GM18951 (cell line): Measurements from ENCODE around the gene SPATA12.

Experiments used
- POLR2A ChIP-seq: IDR thresholded peaks from 4 replicates; pipeline ENCODE4 v1.6.1; 2011; ENCODE audit warnings: mild to moderate bottlenecking; ENCODE audit not compliant: insufficient read length, insufficient read depth; ENCODE audit errors: extremely low read depth
- in situ Hi-C: fragments of 300-500 bp; cut with MboI; formaldehyde crosslinking; loops from one replicate; pipeline ENCODE4 v1.12.0; 2022; ENCODE audit warnings: low sequenced_read_pairs, mixed read lengths, inconsistent platforms; ENCODE audit not compliant: unreplicated experiment

Gene SPATA12

DNA sequence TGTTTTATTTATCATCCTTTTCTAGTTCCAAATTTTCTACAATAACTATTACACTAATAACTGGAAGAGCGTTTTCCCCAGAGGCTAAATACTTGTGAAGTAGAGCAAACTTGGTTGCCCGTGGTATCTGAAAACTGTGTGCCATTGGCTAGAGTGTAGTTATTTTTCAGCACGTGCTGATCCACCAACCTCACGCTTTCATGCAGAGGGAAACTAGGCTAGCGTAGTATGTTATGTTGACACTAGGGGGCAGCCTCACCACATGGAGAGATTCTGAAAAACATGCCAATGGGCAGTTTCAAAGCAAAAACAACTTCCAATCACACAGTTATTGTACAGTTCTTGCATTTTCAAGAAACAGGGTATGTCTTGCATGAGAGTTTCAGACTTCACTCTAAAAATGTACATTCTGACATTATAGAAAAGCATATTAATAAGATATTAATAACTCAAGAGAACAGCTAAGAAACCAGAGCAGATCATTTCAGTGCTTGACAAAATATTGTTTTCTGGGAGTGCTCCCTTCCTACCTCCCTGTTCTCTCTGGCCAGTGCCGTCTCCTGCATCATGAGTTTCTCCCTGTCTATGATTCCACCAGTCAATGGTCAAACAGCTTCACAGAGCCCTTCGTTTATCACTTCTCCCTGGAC lies 39.7 kb downstream of the SPATA12 start:
- TF ChIP-seq POLR2A, result no peak
- in situ Hi-C loops, result no loop called here

GRCh38 chr3:57105585-57105984 lies 45.1 kb downstream of the SPATA12 start:
- in situ Hi-C loops, result no loop called here

DNA sequence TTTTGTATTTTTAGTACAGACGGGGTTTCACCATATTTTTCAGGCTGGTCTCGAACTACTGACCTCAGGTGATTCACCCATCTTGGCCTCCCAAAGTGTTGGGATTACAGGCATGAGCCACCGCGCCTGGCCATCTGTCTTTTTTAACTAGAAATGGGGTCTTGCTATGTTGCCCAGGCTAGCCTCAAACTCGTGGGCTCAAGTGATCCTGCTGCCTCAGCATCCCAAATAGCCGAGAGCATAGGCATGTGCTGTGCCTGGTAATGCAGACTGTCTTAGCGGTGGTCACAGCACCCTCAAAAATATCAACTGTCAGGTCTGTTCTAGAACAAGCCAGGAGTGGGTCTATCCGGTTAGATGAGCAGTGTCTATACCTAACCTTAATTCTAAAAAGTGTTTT lies 48.2 kb downstream of the SPATA12 start:
- in situ Hi-C loops, result no loop called here

More at GRCh38 chr3:57105585-57105984, 45.1 kb downstream of the SPATA12 start:
- TF ChIP-seq POLR2A, result no peak

DNA sequence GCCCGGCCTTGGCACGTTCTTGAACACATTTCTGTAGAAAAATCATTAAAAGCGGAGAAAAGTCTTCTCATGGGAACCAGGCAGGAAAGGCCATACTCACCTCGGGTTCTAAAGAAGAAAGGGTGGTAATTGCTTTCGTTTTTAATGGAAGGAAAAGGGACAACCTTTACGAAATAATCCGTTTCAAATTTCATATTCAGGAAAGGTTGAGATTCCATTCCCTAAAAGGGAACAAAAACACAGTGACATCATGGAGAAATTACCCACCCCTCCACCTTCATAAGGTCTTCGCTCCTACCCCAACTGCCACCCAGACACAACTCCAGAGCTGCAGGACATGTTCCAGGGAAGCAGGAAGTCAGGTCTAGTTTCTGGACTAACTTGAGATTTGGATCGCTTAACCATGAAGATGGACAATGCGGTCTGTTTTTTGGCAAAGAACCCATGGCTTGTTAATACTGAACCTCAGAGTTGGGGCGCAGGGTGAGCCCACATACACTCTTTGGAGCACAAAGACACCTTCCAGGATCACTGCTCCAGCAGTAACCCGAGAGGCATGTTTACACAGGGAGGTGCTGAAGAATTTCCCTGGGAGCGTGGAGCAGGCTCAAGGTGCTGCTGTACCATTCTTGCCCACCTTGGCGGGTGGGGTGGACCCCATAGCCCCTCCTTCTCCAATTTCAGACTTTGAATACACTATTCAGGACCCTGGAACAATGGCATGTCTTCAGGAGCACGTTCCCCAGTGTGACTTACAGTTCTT lies 49.2 kb downstream of the SPATA12 start:
- in situ Hi-C loops, result no loop called here
- TF ChIP-seq POLR2A, result no peak

More for the DNA sequence above, 48.2 kb downstream of the SPATA12 start:
- no peak for TF ChIP-seq POLR2A

DNA sequence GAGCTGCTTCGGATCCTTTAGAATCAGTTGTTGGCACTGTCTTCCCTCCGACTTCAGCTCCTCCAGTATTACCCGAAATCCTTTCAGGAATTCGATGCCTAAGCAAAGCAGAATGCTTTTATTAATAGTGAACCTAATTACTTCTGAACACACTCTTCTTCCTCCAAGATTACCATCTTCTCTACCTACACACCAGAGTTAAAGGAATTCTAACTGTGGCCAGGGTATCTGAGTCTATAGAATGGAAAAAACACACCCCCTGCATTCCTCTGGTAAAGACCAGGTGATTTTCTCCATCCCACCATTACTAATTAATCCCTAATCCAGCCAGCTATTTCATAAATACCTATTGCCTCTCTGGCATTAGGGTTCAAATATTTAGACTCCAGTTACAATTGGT lies 49.8 kb downstream of the SPATA12 start:
- no peak for TF ChIP-seq POLR2A
- in situ Hi-C loops, result no loop called here

DNA sequence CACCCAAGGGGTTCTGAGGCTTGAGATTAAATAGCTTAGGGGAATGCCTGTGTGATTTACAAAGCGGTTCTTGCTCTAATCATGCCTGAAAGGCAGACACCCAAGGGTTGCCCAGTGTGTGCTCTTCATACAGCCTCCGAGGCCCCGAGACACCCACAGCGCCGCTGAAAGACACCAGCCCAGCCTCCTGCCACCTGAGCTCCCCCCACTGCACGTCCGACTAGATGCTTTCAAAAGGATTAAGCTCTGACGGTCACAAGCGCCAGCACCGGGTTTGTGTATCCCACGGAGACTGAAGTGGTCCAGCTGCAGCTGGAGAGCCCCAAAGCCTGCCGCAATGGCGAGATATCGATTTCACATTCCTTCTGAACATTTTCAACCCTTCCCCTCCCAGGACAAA lies 50.3 kb downstream of the SPATA12 start:
- TF ChIP-seq POLR2A, result no peak
- in situ Hi-C loops, result no loop called here

DNA sequence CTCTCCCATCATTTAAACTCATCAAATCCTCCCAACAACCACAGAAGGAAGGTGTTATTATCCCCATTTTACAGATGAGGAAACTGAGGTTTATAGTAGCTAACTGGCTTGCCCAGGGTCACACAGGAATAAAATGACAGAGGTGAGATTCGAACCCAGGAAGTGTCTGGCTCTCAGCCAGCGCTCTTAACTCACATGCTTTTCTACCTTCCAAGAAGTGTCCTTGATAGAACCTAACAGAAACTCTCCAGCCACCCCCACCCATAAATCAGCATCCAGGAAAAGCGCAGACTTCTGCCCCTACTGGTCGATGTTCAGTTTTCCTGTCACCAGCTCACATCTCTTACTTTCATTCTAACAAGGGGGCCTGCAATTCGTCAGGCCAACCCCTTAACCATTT lies 51.7 kb downstream of the SPATA12 start:
- in situ Hi-C loops, result no loop called here
- TF ChIP-seq POLR2A, result no peak

- no peak for TF ChIP-seq POLR2A
- in situ Hi-C loops, result no loop called here
Measured at GRCh38 chr3:57116501-57116900, 56.0 kb downstream of the SPATA12 start.

- in situ Hi-C loops, result no loop called here
- no peak for TF ChIP-seq POLR2A
Measured at GRCh38 chr3:57118254-57118653, 57.8 kb downstream of the SPATA12 start.

GRCh38 chr3:57120040-57120439 lies 59.6 kb downstream of the SPATA12 start:
- in situ Hi-C loops, result no loop called here
- TF ChIP-seq POLR2A, result no peak

DNA sequence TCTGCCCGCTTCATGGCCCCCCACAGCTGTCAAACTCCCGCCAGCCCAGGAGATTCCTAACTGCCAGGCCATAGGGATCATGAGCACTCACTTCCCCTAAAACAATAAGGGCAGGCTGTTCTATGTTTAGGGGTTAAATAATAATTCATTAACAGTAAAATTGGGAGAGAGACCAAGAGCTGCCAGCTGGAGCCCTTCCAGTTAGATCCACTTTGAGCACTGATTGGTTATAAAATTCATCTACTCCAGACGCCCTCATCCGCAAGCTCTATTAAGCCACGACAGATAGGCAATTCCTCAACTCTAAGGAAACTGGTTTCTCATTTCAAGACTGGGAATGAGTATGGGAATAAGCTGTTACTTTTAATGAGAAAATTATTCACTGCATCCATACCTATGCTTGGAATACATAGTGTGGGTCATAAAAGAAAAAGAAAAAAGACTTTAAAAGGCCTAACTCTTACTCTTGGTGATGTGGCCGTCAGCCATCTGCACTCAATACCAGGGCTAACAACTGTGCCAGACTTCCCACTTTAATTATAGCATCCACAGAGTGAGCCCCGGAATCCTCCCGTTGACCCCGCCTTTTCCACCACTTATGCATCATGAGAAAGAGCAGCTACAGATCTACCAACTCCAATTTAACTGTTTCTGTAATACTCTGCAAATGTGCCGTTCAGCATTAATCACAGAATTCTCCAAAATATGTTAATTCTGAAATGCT lies 60.1 kb downstream of the SPATA12 start:
- in situ Hi-C loops, result no loop called here
- no peak for TF ChIP-seq POLR2A
